Calu3 (cell line): ENCODE results near the gene LRRTM4. TPM values are rescaled to one million over a fixed set of nuclear protein-coding genes. Genes with fewer than 3 reads are reported as not detected.

Source experiments
- BruUV-seq: library from RNA; stranded (reverse); fragments of 400-500 nt; replicated peaks from 2 replicates; lab custom pipeline; 2021; lab: Mats Ljungman, UMichigan
- CTCF ChIA-PET: fragments of 300-600 bp; sonication (Branson Sonifier 250); formaldehyde crosslinking; loops from one replicate; lab custom pipeline; 2022; ENCODE audit warnings: antibody characterized with exemption; lab: Charles Lee
- DNase-seq: peaks from one replicate; pipeline ENCODE4 v3.0.0; 2022
- H3K27ac Mint-ChIP-seq: one replicate; pipeline ENCODE4 v1.8.0; 2022; ENCODE audit warnings: mixed read lengths; ENCODE audit not compliant: unreplicated experiment
- H3K27me3 Mint-ChIP-seq: one replicate; pipeline ENCODE4 v1.8.0; 2022; ENCODE audit warnings: mixed read lengths; ENCODE audit not compliant: unreplicated experiment
- H3K36me3 Mint-ChIP-seq: one replicate; pipeline ENCODE4 v1.8.0; 2022; ENCODE audit warnings: mild to moderate bottlenecking, moderate library complexity, mixed read lengths; ENCODE audit not compliant: insufficient read depth, unreplicated experiment
- H3K4me1 Mint-ChIP-seq: one replicate; pipeline ENCODE4 v1.8.0; 2022; ENCODE audit warnings: mild to moderate bottlenecking, low read depth, mixed read lengths; ENCODE audit not compliant: unreplicated experiment
- H3K4me3 Mint-ChIP-seq: one replicate; pipeline ENCODE4 v1.8.0; 2022; ENCODE audit warnings: mild to moderate bottlenecking, low read depth, moderate library complexity, mixed read lengths; ENCODE audit not compliant: unreplicated experiment
- H3K9me3 Mint-ChIP-seq: one replicate; pipeline ENCODE4 v1.8.0; 2022; ENCODE audit warnings: low read depth, mixed read lengths; ENCODE audit not compliant: unreplicated experiment
- CTCF ChIP-seq: fragments of 200-600 bp; IDR thresholded peaks from one replicate; pipeline ENCODE4 v1.8.0; 2022; ENCODE audit warnings: antibody characterized with exemption; ENCODE audit not compliant: unreplicated experiment
- intact Hi-C: fragments of 100-400 bp; cut with micrococcal nuclease; formaldehyde crosslinking; loops from one replicate; pipeline ENCODE4 v1.10.0; 2022; ENCODE audit not compliant: unreplicated experiment
- total RNA-seq: library from RNA; stranded (reverse); gene quantifications from 2 replicates; pipeline ENCODE4 v1.2.3, GENCODE V29; 2022

The LRRTM4 gene
- total RNA-seq, 1 experiment from 2014 or later, result not detected

GRCh38 chr2:76984359-76984758, 537.8 kb downstream of the LRRTM4 start:
- no peaks in the 10 kb centered on the region for H3K36me3 Mint-ChIP-seq
- no peaks in the 10 kb centered on the region for H3K4me1 Mint-ChIP-seq
- DNase-seq, result no peak
- no peaks in the 10 kb centered on the region for H3K27me3 Mint-ChIP-seq
- TF ChIP-seq CTCF, result no peak
- intact Hi-C loops, result no loop called here
- CTCF ChIA-PET, result no interaction called here
- no peak overlapping the region for H3K4me3 Mint-ChIP-seq
- no TSS peak for BruUV-seq
- H3K27ac Mint-ChIP-seq, result no peak overlapping the region
- peaks cover 8% of the 10 kb centered on the region for H3K9me3 Mint-ChIP-seq

- no peaks in the 10 kb centered on the region for H3K4me1 Mint-ChIP-seq
- H3K36me3 Mint-ChIP-seq, result no peaks in the 10 kb centered on the region
- CTCF ChIA-PET, result no interaction called here
- no peak for DNase-seq
- intact Hi-C loops, result no loop called here
- H3K27ac Mint-ChIP-seq, result no peak overlapping the region
- H3K4me3 Mint-ChIP-seq, result no peak overlapping the region
- no peak for TF ChIP-seq CTCF
- H3K9me3 Mint-ChIP-seq, result peaks cover 7% of the 10 kb centered on the region
- BruUV-seq, result no TSS peak
- no peaks in the 10 kb centered on the region for H3K27me3 Mint-ChIP-seq
These were observed 541.9 kb downstream of the LRRTM4 start for GRCh38 chr2:76980067-76980787.

GRCh38 chr2:76977846-76978727, 544.1 kb downstream of the LRRTM4 start:
- intact Hi-C loops, result no loop called here
- TF ChIP-seq CTCF, result no peak
- no peak for DNase-seq
- Mint-ChIP-seq H3K27me3 (no peaks in the 10 kb centered on the region), H3K4me3 (no peak overlapping the region), H3K27ac (no peak overlapping the region), H3K4me1 (no peaks in the 10 kb centered on the region), H3K9me3 (peaks cover 4% of the 10 kb centered on the region), H3K36me3 (no peaks in the 10 kb centered on the region)
- BruUV-seq, result no TSS peak
- CTCF ChIA-PET, result no interaction called here

- no TSS peak for BruUV-seq
- Mint-ChIP-seq H3K4me1 (no peaks in the 10 kb centered on the region), H3K27ac (no peak overlapping the region), H3K4me3 (no peak overlapping the region), H3K27me3 (no peaks in the 10 kb centered on the region), H3K9me3 (peaks cover 2% of the 10 kb centered on the region), H3K36me3 (no peaks in the 10 kb centered on the region)
- no peak for TF ChIP-seq CTCF
- CTCF ChIA-PET, result no interaction called here
- intact Hi-C loops, result no loop called here
- DNase-seq, result no peak
These were observed 546.4 kb downstream of the LRRTM4 start for GRCh38 chr2:76975752-76976151.
